CD4-positive, alpha-beta memory T cell (primary cell): ENCODE measurements around the gene PHF20. TPM values are rescaled to one million over a fixed set of nuclear protein-coding genes. Genes with fewer than 3 reads are reported as not detected.

Source experiments
- CTCF ChIA-PET: fragments of 350-600 bp; sonication (Branson Sonifier 250); formaldehyde crosslinking; loops from one replicate; lab custom pipeline; 2021; ENCODE audit warnings: inconsistent platforms; ENCODE audit not compliant: partially characterized antibody; lab: Charles Lee
- POLR2A ChIA-PET: fragments of 350-600 bp; sonication (Branson Sonifier 250); formaldehyde crosslinking; loops from one replicate; lab custom pipeline; 2021; ENCODE audit not compliant: partially characterized antibody; lab: Charles Lee
- DNase-seq, 5 donors: peaks; one replicate each; pipeline versions ENCODE4 v3.0.0 to v3.0.0-alpha.2; 2020 to 2022; ENCODE audit warnings: mixed read lengths in 1 of 5
- H3K27ac ChIP-seq: one replicate; pipeline ENCODE4 v1.7.0; 2013; ENCODE audit warnings: low read depth, low read length
- H3K27me3 ChIP-seq: 2 replicates; pipeline ENCODE4 v1.7.0; 2013; ENCODE audit warnings: mild to moderate bottlenecking, low read length, moderate library complexity; ENCODE audit not compliant: insufficient read depth
- H3K36me3 ChIP-seq: 2 replicates; pipeline ENCODE4 v1.7.0; 2013; ENCODE audit warnings: mild to moderate bottlenecking, low read length, moderate library complexity; ENCODE audit not compliant: insufficient read depth
- H3K4me1 ChIP-seq: 2 replicates; pipeline ENCODE4 v1.7.0; 2013; ENCODE audit warnings: mild to moderate bottlenecking, low read length, moderate library complexity; ENCODE audit not compliant: insufficient read depth
- H3K4me3 ChIP-seq, 2 donors: one replicate each; pipeline ENCODE4 v1.7.0; 2013; ENCODE audit warnings: low read length in 2 of 2, mild to moderate bottlenecking in 1 of 2
- H3K9me3 ChIP-seq, 2 donors: one replicate each; pipeline ENCODE4 v1.7.0; 2013; ENCODE audit warnings: low read length in 2 of 2, control low read depth in 1 of 2; ENCODE audit not compliant: control insufficient read depth in 1 of 2
- H3K27ac Mint-ChIP-seq, 7 donors: one replicate each; pipeline ENCODE4 v1.8.0; 2020 to 2021; ENCODE audit warnings: mixed read lengths in 7 of 7, mild to moderate bottlenecking in 6 of 7, inconsistent platforms in 3 of 7, moderate library complexity in 3 of 7
- H3K27me3 Mint-ChIP-seq, 2 donors: one replicate each; pipeline ENCODE4 v1.8.0; 2020 to 2021; ENCODE audit warnings: mixed read lengths in 2 of 2
- H3K36me3 Mint-ChIP-seq, 2 donors: one replicate each; pipeline ENCODE4 v1.8.0; 2020 to 2021; ENCODE audit warnings: mixed read lengths in 2 of 2, inconsistent platforms in 1 of 2, mild to moderate bottlenecking in 1 of 2
- H3K4me1 Mint-ChIP-seq, 4 donors: one replicate each; pipeline ENCODE4 v1.8.0; 2020 to 2021; ENCODE audit warnings: mixed read lengths in 4 of 4, mild to moderate bottlenecking in 1 of 4
- H3K4me3 Mint-ChIP-seq, 8 donors: one replicate each; pipeline ENCODE4 v1.8.0; 2020 to 2021; ENCODE audit warnings: mixed read lengths in 8 of 8, mild to moderate bottlenecking in 7 of 8, moderate library complexity in 6 of 8, inconsistent platforms in 3 of 8
- H3K9me3 Mint-ChIP-seq, 8 donors: one replicate each; pipeline ENCODE4 v1.8.0; 2020 to 2021; ENCODE audit warnings: mixed read lengths in 8 of 8, mild to moderate bottlenecking in 5 of 8, inconsistent platforms in 3 of 8, moderate library complexity in 1 of 8
- intact Hi-C: fragments of 100-400 bp; cut with micrococcal nuclease; formaldehyde crosslinking; loops from one replicate; pipeline ENCODE4 v1.15.1; 2023
- polyA plus RNA-seq, 2 donors: library from polyadenylated mRNA; unstranded; fragments of 300-500 nt; fragmentation: Illumina TruSeq; gene quantifications; one replicate each; pipeline ENCODE4 v1.2.3, GENCODE V29; 2021
- total RNA-seq, 2 experiments: library from RNA; stranded (reverse); gene quantifications; one replicate each; pipeline ENCODE4 v1.2.3, GENCODE V29; 2021

The PHF20 gene
- total and polyA plus RNA-seq, 4 experiments from 2014 or later: 72.9 to 126 (median 94.2) TPM

DNA sequence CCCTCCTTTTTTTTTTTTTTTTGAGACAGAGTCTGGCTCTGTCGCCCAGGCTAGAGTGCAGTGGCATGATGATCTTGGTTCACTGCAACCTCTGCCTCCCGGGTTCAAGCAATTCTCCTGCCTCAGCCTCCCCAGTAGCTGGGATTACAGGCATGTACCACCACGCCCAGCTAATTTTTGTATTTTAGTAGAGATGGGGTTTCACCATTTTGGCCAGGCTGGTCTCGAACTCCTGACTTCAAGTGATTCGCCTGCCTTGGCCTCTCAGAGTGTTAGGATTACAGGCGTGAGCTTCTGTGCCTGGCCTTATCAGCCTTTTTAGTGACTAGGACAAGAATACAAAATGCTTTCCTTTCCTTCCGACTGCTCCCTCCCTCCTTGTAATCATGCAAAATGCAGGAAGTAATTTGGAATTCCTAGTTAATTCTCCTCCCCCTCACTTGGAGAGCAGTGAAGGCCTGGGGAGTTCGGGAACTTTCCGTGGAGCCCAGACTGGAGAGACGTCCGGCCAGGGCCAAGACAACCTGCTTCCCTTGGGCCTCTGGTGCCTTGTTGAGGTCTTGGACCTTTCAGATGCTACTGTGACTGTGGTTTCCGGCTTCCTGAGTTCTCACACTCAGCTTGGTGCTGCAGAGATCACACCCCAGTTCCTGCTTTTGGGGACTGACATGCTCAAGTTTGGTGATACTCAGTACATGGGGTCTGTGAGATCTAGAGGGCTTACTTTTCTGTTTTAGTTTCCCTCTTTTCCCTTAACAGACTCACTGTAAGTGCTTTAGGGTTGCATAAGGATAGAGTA, 3.9 kb upstream of the PHF20 start:
- peaks cover 31 to 72% (median 46%) of the 10 kb centered on the region in 4 donors for H3K4me1 Mint-ChIP-seq
- POLR2A ChIA-PET: interaction anchor here (0.6 to 20.6 kb wide), 12 partner anchors 14 to 425 kb away, joined by 3 to 1007 read pairs (median 5); partner anchors contain the start of genes RBM39 and SCAND1
- peaks cover 0 to 4% (median 0%) of the 10 kb centered on the region in 8 donors for H3K9me3 Mint-ChIP-seq
- Histone ChIP-seq H3K4me3 (peak overlapping the region; percentile 2 to 30), H3K27ac (peak overlapping the region; percentile 94), H3K36me3 (no peaks in the 10 kb centered on the region), H3K4me1 (peaks cover 76% of the 10 kb centered on the region), H3K9me3 (no peaks in the 10 kb centered on the region), H3K27me3 (no peaks in the 10 kb centered on the region)
- peak overlapping the region; percentile 96 to 100 (median 100) for H3K27ac Mint-ChIP-seq
- H3K27me3 Mint-ChIP-seq: no peaks in the 10 kb centered on the region
- CTCF ChIA-PET: interaction anchor here (1.0 to 6.1 kb wide), 4 partner anchors 25 to 186 kb away, joined by 4 to 63 read pairs (median 4); partner anchors contain the start of genes RBM39 and SCAND1
- intact Hi-C loops: no loop called here
- DNase-seq: peak; percentile 76 to 86 (median 79)
- H3K36me3 Mint-ChIP-seq: peaks cover 3% of the 10 kb centered on the region in 2 donors
- peak overlapping the region; percentile 76 to 94 (median 88) for H3K4me3 Mint-ChIP-seq

DNA sequence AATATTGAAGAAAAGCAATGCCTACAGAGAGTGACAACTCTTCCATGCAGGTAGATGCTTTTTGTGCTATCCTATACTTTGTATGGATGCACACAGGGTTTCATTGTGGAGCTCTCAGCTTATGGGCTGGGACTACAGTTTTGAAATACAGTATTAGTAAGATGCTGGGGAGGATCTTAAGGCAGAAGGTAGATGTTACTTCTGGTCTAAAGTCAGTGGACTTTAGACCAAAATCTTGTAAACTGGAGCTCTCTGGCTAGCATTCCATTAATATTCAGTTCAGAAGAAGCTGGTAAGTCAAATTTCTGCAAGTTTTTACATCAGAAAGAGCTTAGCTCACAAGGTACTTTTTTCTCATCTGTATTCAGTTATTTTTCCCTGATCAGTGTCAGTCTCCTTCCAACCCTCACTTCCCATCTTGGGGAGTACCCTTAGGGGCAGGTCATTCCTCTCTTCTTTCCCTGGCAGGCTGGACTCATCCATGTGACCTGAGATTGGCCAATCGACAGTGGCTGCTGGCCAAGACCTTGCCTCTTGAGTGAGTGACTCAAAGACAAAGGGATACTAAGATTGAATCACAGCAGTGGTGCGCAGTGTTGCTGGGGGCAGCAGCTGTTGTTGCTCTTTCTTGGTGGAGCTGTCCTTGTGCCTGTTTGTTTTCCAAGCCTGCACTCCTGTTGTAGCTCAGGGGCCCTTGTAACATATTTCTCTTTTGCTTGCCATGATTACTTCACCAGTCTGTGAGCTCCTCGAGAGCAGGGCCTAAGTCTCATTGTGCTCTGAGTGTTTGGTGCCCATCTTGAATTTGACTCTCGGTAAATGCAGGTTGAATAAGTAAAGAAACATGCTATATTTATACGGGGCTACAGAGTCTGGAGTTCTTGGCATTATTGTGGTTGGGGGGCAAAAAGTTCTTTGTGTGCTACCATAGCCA, 2.8 kb upstream of the PHF20 start:
- ChIA-PET POLR2A (interaction anchor here (0.6 to 20.6 kb wide), 12 partner anchors 12 to 185 kb away, joined by 3 to 1007 read pairs (median 5); partner anchors contain the start of genes RBM39, SCAND1 and SPAG4), CTCF (interaction anchor here (0.7 to 6.1 kb wide), 4 partner anchors 26 to 185 kb away, joined by 3 to 63 read pairs (median 4); partner anchors contain the start of genes RBM39 and SCAND1)
- H3K27ac ChIP-seq: peak overlapping the region; percentile 94
- peaks cover 85% of the 10 kb centered on the region for H3K4me1 ChIP-seq
- peak in 2 of 5 donors; percentile 23 to 65 for DNase-seq
- peak overlapping the region; percentile 2 to 30 for H3K4me3 ChIP-seq
- H3K36me3 Mint-ChIP-seq: peaks cover 3 to 11% of the 10 kb centered on the region in 2 donors
- H3K36me3 ChIP-seq: no peaks in the 10 kb centered on the region
- H3K9me3 Mint-ChIP-seq: peaks cover 0 to 4% (median 0%) of the 10 kb centered on the region in 8 donors
- H3K27ac Mint-ChIP-seq: peak overlapping the region; percentile 96 to 100 (median 100)
- H3K4me1 Mint-ChIP-seq: peaks cover 40 to 84% (median 57%) of the 10 kb centered on the region in 4 donors
- intact Hi-C loops: no loop called here
- H3K4me3 Mint-ChIP-seq: peak overlapping the region in 7 of 8 donors; percentile 76 to 94 (median 90)
- no peaks in the 10 kb centered on the region for H3K9me3 ChIP-seq
- no peaks in the 10 kb centered on the region for H3K27me3 ChIP-seq
- no peaks in the 10 kb centered on the region for H3K27me3 Mint-ChIP-seq

DNA sequence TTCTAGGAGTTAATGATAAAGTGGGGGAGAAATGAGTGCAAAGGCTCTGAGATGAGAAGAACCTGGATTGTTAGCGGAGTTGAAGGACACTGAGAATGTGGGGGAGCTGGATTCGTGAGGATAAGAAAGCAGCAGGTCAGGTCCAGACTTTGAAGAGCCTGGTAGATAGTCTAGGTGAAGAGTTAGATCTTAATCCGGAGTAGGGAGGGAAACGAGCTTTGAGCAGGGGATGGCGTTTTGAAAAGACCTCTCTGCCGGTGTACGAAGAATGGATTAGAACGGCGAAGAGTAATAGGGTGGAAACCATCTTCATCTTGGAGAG, 487 bp upstream of the PHF20 start:
- CTCF ChIA-PET: interaction anchor here (1.0 to 3.3 kb wide), 6 partner anchors 10 to 308 kb away, joined by 3 to 54 read pairs (median 4); partner anchors contain the start of genes NFS1, RBM39 and ROMO1
- Mint-ChIP-seq H3K27me3 (no peaks in the 10 kb centered on the region), H3K9me3 (peaks cover 0 to 4% (median 0%) of the 10 kb centered on the region in 8 donors), H3K36me3 (peaks cover 7 to 24% of the 10 kb centered on the region in 2 donors), H3K4me1 (peaks cover 52 to 93% (median 69%) of the 10 kb centered on the region in 4 donors), H3K4me3 (peak overlapping the region; percentile 68 to 92 (median 82)), H3K27ac (peak overlapping the region; percentile 96 to 100 (median 100))
- Histone ChIP-seq H3K4me1 (peaks cover 89% of the 10 kb centered on the region), H3K4me3 (peak overlapping the region in 1 of 2 donors; percentile 21), H3K9me3 (no peaks in the 10 kb centered on the region), H3K27ac (peak overlapping the region; percentile 94), H3K27me3 (no peaks in the 10 kb centered on the region), H3K36me3 (peaks cover 4% of the 10 kb centered on the region)
- no peak for DNase-seq
- intact Hi-C loops: loop anchor here (1.0 to 10.0 kb wide), 3 partner anchors 29 to 181 kb away; partner anchors contain the start of genes RBM39 and SCAND1
- POLR2A ChIA-PET: interaction anchor here (0.6 to 20.6 kb wide), 20 partner anchors 9 to 1960 kb away, joined by 3 to 1007 read pairs (median 5); partner anchors contain the start of genes CEP250, CHMP4B, CPNE1 and NFS1

DNA sequence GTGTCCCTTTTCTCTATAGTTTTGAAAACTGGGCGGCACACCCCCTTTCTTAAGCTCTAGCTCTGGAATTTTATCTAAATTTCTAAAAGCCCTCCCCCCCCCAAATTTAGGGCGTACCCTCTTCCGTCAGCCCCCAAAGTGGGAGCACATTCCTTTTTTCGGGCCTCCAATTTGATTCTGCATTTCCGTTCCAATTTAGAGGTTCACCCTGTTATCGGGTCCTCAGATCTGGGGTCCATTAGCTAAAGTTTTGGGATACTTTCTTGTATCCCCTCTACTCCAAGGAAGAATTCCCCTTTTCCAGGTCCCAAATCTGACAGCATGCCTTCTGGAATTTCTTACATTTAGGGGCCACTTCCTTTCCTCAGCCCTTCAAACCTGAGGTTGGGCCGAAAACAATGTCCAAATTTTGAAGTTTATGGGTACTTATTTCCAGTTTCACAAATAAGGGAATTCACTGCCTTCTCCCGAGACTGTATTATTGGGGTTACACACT, 796 bp downstream of the PHF20 start:
- POLR2A ChIA-PET: interaction anchor here (0.5 to 20.6 kb wide), 20 partner anchors 8 to 318 kb away, joined by 3 to 1007 read pairs (median 4); partner anchors contain the start of genes CEP250, CPNE1, NFS1 and RBM12
- peak in 1 of 5 donors; percentile 33 for DNase-seq
- H3K9me3 ChIP-seq: no peaks in the 10 kb centered on the region

DNA sequence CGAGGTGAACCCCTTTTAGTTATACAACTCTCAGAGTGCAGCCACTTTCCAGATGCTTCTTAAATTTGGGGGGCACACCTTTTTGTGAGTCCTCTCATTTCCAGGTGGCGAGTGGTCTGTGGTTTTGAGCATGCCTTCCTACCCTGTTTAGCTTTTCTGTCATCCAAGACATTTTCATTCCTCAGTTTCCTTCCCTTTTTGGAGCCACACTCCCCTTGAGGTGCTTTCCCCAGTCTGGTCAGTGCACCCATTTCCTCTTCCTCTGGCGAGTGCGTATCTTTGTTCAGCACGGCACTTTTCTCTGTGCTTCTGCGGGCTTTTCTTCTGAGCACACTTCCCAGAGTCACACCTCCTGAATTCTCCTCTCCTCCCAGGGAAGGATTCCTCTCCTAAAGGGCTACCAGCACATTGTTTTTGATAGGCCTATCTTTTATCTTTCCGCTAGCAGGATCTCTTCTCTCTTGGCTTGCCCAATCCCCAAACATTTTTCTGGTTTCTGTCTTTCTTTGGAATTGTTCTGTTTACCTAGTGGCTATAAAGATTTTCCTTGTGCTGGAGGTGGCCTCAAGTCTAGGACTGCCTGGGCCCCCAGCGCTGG, 1.4 kb downstream of the PHF20 start:
- no peaks in the 10 kb centered on the region for H3K27me3 Mint-ChIP-seq
- peaks cover 60 to 91% (median 74%) of the 10 kb centered on the region in 4 donors for H3K4me1 Mint-ChIP-seq
- ChIA-PET POLR2A (interaction anchor here (0.5 to 20.6 kb wide), 9 partner anchors 9 to 282 kb away, joined by 3 to 1007 read pairs (median 5); partner anchors contain the start of genes NFS1, RBM39, ROMO1 and SCAND1), CTCF (interaction anchor here (1.6 to 3.3 kb wide), 2 partner anchors 30 to 33 kb away, joined by 4 to 54 read pairs; partner anchors contain the start of gene RBM39)
- Histone ChIP-seq H3K4me3 (peak overlapping the region; percentile 49 to 79), H3K4me1 (peaks cover 85% of the 10 kb centered on the region), H3K9me3 (no peaks in the 10 kb centered on the region), H3K27me3 (no peaks in the 10 kb centered on the region), H3K36me3 (peaks cover 4% of the 10 kb centered on the region), H3K27ac (peak overlapping the region; percentile 94)
- peak overlapping the region; percentile 96 to 99 (median 98) for H3K27ac Mint-ChIP-seq
- DNase-seq: peak; percentile 43 to 63 (median 53)
- peak overlapping the region; percentile 87 to 93 (median 90) for H3K4me3 Mint-ChIP-seq
- peaks cover 0 to 4% (median 0%) of the 10 kb centered on the region in 8 donors for H3K9me3 Mint-ChIP-seq
- intact Hi-C loops: loop anchor here (2.0 to 10.0 kb wide), 3 partner anchors 48 to 179 kb away; partner anchors contain the start of gene SCAND1
- peaks cover 7 to 37% of the 10 kb centered on the region in 2 donors for H3K36me3 Mint-ChIP-seq

More for the DNA sequence above, 796 bp downstream of the PHF20 start:
- Mint-ChIP-seq H3K27ac (peak overlapping the region; percentile 96 to 99 (median 98)), H3K4me1 (peaks cover 63 to 93% (median 75%) of the 10 kb centered on the region in 4 donors), H3K36me3 (peaks cover 7 to 36% of the 10 kb centered on the region in 2 donors), H3K9me3 (peaks cover 0 to 4% (median 0%) of the 10 kb centered on the region in 8 donors), H3K27me3 (no peaks in the 10 kb centered on the region), H3K4me3 (peak overlapping the region; percentile 87 to 93 (median 90))
- no peaks in the 10 kb centered on the region for H3K27me3 ChIP-seq
- H3K27ac ChIP-seq: peak overlapping the region; percentile 94
- H3K36me3 ChIP-seq: peaks cover 4% of the 10 kb centered on the region
- intact Hi-C loops: loop anchor here (2.0 to 10.0 kb wide), 3 partner anchors 48 to 180 kb away; partner anchors contain the start of gene SCAND1
- H3K4me1 ChIP-seq: peaks cover 89% of the 10 kb centered on the region
- peak overlapping the region; percentile 49 to 79 for H3K4me3 ChIP-seq
- CTCF ChIA-PET: interaction anchor here (1.0 to 3.3 kb wide), 6 partner anchors 14 to 181 kb away, joined by 3 to 54 read pairs (median 4); partner anchors contain the start of genes NFS1, RBM39, ROMO1 and SCAND1
